NCI-H774 (cell line): Measurements from ENCODE around the gene TOPBP1.

ENCODE experiments used
- DNase-seq: peaks from one replicate; lab custom pipeline; 2025; lab: John Stamatoyannopoulos, UW

TOPBP1 gene

DNA sequence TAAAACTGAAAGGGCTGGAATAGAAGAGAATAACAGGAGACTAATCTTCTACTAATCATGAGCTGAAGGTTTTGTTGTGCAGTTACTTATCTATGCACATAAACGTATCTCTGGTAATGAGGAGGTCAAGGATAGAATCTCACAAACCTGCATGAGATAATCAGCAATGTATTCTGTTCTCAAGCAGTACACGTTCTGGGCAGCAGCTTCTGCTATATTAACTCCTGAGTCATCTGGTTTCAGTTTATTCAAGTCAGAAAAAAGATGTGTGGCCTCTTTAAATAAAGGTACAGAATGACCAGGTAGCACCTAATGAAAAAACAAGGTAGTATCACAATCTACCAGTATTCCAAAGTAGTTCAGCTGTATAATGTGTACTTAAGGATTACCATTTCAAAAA, 53.4 kb downstream of the TOPBP1 start:
- no peak for DNase-seq

DNA sequence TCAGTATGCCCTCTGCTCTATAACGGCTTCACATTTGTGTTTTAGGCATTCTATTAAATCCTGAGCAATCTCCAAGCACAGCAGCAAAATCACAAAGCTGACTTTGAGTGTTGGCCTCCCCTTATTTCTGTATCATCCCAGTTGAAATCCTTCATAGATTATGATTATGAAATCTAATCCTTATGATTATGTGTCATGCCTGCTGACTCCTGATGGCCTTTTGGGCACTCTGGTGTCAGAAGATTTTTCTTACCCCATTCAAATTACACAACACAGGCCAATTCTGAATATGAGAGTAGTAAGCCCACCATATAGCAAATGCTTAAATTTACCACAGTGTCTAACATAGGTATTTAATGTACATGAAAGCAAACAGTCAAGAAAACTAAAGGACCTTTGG, 53.9 kb downstream of the TOPBP1 start:
- DNase-seq: no peak

DNA sequence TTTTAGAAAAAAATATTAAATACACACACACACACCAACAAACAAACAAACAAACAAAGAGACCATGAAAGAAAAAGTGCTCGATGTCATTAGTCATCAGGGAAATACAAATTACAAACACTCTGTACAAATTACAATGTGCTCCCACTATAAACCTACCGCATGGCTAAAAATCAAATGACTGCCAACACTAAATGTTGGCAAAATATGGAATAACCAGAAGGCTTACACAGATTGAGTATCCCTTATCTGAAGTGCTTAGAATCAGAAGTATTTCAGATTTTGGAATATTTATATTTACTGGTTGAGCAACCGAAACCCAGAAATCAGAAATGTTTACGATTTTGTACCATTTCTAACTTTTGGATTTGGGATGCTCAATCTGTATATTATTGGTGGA, 54.8 kb downstream of the TOPBP1 start:
- DNase-seq: no peak

DNA sequence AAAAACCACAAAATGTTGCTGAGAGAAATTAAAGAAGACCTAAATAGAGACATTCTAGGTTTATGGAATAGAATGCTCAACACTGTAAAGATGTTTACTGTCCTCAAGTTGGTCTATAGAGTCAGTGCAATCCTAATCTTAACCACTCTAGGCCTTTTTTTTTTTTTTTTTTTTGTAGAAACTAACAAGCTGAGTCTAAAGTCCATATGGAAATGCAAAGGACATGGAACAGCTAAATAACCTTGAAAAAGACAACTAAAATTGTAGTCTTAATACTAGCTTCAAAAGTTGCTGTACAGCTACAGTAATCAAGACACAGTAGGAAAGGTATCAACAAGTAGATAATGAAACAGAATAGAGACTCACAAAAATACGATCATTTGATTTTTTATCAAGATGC, 55.4 kb downstream of the TOPBP1 start:
- DNase-seq: no peak

DNA sequence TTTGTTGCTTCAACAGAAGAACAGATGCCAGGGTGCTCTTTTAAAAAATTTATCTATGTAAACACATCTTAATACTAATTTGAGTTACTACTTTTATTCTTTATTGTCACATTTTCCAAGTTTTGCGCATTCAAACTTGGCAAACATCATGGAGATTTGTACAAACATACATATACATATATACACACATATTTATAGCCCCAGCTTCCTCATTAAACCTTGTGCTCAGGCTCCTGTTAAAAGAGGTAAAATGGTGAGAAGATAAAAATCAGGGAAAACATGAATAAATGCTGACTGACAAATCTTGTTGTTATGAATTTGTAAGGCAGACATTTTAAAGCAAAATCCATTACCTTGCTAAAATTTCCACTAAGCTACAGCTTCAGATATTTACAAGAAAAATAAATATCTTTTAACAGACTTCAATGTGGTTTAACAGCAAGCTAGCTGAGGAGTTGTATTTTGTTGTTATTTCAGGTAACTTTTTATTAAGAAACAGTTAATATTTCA, 61.1 kb downstream of the TOPBP1 start:
- no peak for DNase-seq

DNA sequence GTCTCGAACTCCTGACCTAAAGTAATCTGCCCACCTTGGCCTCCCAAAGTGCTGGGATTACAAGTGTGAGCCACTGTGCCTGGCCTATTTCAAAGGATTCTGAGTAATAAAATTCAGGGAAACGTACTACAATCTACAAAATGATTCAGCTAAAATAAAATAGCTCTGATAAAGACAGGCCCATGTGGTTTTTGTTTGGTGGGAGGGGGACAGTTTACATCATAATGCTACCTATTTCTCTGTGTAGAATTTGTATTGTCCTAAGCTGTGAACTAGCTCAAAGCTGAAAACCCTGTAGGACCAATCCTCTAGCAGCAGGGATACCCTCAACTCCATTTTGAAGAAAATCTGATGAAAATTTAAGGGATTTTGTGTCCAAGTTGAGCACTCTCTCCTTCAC, 62.5 kb downstream of the TOPBP1 start:
- no peak for DNase-seq

DNA sequence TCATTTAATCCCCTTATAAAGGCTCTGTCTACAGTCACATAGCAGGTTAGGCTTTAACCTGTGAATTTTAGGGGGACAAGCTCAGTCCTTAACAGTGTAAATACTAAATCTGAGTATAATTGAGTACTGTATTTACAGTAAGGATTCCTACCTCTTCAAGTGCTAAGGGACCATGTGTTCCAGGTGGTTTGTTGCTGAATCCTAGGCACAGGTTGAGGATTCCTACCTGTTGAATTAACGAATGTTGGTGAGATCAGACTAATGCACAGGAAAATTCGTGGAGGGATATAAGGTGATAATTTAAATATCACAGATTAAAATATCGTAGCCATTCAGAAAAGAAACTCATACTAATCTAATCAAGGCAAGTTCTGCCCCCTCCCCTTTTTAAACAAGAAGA, 63.3 kb downstream of the TOPBP1 start:
- no peak for DNase-seq

DNA sequence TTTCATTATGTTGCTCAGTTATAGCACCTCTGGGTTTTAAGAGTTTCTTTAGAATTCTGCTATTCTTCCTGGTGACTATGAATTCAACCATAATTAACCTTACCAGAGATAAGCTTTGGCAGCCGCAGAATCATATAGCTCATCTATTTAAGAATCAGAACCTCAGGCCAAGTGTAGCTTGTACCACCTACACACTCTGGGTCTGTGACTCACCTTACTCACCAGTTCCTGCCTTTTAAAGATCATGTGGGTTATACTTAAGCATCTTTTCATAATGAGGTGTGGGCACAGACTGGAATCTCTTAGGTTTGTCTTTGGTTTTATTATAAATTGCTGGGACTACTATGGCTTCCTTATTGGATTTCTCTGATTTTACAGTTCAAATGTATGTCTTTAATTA, 66.4 kb downstream of the TOPBP1 start:
- DNase-seq: no peak

DNA sequence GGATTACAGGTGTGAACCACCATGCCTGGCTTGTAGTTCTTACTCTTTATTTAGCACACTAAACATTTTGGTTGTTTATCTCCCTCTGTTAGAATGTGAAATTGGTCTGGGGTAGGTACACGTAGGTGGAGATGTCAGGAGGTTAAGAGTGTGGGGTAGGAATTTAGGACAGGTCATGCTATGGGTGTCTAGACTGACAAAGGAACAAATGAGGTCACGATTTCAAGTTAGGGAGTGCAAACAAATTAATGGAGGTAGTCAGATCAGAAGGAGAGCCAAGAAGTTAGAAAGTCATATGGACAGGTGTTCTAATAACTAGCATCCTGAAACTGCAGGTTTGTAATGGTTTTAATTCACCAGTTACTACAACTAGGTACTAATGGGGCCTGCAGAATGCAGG, 68.5 kb downstream of the TOPBP1 start:
- no peak for DNase-seq

DNA sequence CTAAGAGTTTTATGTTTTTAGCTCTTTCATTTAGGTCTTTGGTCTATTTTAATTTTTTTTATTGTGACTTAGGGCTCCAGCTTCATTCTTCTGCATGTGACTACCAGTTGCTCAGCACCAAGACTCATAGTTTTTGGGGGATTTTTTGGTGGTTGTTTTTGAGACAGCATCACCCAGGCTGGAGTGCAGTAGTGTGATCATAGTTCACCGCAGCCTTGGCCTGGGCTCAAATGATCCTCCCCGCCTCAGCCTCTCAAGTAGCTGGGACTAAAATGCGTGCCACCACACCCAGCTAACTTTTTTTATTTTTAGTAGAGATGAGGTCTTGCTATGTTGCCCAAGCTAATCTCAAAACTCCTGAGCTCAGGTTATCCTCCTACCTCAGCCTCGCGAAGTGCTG, 68.9 kb downstream of the TOPBP1 start:
- DNase-seq: no peak

DNA sequence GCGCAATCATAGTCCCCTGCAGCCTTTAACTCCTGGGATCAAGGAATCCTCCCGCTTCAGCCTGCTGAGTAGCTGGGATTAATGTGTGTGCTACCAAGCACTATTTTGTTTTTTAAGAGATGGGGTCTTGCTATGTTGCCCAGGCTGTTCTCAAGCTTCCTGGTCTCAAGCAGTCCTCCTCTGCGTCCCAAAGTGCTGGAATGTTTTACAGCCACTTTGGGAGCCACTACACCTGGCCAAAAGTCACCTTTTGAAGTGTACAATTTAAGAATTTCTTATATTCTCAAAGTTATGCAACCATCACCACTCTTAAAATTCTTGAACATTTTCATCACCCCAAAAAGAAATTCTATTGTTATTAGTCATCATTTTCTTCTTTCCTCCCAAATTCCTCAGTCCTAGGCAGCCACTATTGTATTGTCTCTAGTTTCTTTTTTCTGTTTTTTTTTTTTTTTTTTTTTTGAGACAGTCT, 70.4 kb downstream of the TOPBP1 start:
- DNase-seq: no peak

DNA sequence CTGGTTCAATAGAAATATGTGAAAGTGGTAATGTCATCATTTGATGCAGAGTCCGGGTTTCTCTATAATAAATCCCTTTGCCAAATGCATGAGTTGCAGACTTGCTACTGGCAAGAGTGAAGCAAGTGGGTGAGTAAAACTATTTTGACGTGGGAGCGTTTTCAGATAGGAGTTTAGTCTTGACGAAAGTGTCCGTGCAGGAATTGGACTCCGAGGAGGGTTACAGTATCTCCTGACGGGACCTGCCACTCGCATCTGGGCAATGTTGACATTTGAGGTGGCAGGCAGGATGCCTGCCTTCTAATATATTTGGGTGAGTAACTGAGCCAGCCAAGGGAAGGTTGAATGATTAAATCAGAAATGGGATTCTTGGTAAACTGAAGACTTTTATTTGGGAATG, 72.2 kb downstream of the TOPBP1 start:
- no peak for DNase-seq

DNA sequence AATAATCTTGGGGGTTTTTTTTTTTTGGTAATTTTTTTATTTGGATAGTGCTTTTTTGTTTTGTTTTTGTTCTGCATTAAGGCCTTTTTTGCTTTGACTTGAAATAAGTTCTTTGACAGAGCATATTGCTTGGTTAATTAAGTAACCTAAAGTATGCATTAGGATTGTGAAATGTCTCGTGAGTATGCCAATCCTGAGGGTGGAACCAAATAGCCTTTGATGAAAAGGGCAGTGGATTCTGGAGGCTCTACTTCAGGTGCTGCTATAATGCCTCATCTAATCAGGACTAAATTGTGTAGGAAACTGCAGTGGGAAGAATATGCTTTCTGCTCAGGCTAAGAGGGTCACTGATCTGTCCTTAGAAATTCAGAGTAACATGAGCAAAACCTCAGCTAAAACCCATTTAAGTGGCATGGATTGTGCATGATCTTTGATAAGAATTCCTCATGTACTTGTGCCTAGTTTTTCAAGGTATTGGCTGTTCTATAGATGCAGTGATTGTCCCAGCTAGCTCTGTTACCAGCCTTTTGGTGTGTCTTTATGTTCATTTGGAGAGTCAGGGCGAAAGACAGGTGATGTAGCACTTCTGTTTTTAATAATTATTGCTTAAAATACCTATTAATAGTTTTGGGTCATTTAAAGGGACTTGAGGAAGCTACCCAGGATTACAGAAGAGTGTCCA, 72.8 kb downstream of the TOPBP1 start:
- DNase-seq: no peak

DNA sequence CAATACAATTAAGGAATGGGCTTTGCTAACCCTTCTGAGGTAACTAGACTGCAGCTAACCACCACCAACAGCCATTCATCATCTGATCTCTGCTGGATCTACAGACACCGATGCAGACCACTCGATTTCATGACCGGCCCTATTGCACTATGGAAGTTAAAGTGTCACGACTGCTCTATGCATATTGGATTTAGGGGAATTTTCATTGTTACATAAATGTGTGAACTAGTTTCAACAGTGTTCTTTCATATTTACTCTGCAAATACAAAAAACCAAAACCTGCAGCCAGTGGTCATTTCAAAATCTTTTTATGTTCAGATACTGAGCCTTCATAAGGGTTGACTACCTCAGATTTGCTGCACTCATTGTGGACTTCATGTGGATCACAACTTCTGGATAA, 73.7 kb downstream of the TOPBP1 start:
- no peak for DNase-seq

DNA sequence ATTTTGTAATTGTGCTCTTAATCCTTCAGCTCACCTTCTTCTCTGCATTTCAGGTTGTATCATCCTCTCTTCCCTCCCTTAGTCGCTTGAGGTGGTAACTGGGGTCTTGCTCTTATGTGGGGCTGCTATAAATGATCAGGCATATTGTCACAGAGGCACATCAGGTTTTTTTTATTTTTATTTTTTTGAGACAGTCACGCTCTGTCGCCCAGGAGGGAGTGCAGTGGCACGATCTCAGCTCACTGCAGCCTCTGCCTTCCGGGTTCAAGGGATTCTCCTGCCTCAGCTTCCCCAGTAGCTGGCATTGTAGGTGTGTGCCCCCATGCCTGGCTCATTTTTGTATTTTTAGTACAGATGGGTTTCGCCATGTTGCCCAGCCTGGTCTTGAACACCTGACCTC, 78.3 kb downstream of the TOPBP1 start:
- DNase-seq: no peak

DNA sequence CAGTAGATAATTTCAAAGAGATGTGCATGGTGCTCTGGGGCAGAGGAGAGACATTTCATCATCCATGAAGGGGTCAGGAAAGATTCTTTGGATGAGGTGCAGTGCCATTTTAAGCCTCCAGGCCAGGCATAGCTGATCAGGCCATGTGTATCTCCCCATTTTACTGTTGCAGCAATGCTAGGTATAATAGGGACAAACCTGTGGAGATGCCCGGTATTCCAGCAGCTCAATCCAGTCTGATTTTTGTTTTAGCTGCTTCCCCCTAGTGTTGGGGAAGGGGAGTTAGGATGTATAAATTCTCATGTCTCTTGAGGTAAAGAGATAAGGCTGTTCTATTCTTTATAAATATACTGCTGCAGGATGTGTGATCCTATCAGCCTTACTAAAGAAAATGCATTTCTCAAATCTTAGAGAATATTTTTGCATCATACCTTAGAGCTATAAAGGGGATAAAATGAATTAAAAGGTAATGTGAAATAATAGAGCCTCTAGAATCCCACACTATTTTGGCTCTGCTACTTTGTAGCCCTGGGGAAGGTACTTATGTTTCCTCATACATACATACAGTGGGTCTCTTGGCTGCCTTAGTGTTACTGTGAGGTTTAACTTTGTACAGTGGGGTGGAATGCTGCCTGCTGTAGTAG, 83.1 kb downstream of the TOPBP1 start:
- DNase-seq: no peak

DNA sequence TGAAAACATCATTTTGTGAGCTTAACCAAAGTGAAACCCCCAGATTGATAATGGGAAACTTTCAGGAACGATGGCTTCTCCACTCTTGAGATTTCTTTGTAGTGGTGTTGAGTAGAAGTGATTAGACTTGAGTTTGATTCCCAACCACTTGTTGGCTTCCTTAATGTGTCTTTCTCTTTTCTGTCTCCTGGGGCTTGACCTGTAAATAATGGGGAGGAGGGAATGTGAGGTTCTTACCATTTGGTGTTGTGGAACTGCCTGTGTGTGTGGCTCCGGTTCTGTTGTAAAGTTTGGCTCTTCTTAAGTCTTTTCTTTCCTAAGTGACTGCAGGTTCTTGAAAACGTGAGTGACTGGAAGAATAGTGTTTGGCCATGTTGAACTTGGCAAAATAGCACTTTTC, 85.6 kb downstream of the TOPBP1 start:
- no peak for DNase-seq

DNA sequence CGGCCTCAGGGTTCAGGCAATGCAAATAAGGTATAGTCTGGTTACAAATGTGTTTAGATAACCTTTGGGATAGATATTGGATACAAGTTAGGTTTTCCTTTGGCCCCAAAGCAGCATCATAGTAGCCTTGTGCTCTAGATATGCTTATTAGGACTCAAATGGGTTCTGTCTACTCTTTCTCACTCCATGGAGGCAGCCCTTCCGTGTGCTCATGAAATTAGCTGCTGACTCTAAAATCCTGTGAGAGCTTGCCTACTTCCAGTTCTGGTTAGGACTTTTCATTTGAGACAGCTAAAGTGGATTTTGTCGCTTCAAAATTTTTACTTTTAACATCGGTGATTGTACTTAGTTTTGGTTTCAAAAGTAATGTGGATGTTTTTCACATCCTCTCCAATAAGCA, 86.7 kb downstream of the TOPBP1 start:
- DNase-seq: no peak

DNA sequence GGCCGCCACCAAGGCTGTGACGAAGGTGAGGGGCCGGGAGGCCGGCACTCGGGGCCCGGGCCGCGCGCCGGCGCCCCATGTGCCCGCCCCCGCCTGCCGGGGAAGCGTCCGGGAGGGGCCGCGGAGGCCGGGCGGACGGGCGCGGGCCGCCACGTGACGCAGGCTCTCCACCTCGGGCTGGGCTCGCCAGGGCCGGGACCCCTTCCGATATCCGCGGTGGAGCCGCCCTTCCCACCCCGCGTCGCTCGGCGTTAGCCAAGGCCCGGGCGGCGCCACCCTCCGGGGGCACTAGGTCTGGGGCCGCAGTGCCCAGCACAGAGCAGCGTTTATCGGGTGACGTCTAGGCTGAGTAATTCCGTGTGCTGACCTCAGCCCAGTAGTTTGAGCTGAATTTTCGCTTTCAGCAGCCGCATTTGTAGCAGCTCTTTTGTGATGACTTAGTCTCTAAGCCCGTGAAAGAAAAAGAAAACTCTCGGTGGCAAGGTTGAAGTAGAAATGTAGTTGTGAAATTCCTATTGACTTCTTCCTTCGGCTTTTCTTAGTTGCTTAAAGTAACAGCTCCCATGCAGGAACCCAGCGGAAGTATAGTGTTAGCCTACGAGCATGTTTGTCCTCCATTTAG, 87.4 kb downstream of the TOPBP1 start:
- DNase-seq: no peak

DNA sequence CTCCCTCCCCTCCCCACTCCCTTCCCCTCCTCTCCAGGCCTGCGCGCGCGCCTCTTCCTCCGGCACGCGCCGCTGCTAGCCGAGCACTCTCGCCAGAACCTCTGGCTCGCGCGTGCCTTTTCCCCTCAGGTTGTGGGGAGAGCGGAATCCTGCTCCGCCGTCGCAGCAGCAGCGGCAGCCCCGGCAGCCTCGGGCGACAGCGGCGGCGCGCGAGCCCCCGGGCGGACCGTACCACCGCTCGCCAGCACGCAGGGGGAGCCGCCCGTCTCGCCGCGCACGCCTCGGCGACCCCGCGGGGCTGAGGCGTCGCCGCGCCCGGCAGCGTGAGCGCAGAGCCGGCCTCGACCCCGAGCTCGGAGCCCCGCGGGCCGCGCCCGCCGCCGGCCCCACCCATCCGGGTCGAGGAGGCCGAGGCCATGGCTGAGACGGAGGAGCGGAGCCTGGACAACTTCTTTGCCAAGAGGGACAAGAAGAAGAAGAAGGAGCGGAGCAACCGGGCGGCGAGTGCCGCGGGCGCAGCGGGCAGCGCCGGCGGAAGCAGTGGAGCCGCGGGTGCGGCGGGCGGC, 88.0 kb downstream of the TOPBP1 start, which contains the start of gene CDV3:
TSS of gene CDV3 (plus strand) at position 58 of the 566 bp plus-strand sequence. CDS start at position 417, 359 bp downstream.
- DNase-seq: no peak

DNA sequence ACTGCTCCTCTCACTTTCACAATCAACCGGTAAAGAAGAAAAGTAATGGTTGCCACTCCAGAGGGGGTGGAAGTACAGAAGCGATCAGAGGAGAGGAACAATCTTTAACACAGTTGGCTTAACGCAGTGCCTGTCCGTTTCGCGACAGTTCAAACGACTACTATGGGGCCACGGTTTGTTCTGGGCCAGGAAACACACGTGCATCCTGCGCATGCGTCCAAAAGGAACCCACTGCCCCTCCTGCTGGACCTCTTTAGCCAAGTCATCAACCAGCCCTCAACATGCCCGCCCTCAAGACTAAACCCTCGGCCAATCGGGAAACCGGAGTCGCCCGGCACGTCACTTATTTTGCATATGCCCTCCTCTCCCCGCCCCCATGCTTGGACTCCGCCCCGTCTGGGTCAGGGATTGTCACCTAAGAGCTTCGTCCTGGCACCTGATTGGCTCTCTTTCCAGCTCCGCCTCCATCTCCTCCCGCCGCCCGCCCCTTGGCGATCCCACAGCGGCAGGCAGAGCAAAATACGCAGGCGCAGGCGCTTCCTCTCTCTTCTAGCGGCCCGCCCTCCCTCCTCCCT, 88.6 kb downstream of the TOPBP1 start:
- DNase-seq: no peak
